CD14-positive monocyte (primary cell): ENCODE data around the gene KLHL3. TPM values are rescaled to one million over a fixed set of nuclear protein-coding genes. Genes with fewer than 3 reads are reported as not detected.

Experiments
- DNase-seq, 3 donors: peaks; one replicate each; pipeline ENCODE4 v3.0.0-alpha.2; 2011 to 2022
- H2AFZ ChIP-seq: 2 replicates; pipeline ENCODE4 v1.6.0; 2012; ENCODE audit warnings: mild to moderate bottlenecking, low read depth, low read length, inconsistent platforms; ENCODE audit not compliant: insufficient read depth, poor library complexity, severe bottlenecking
- H3K27ac ChIP-seq, 2 donors: 1 replicate in 1 of 2; 2 replicates in 1 of 2; pipeline ENCODE4 v1.5.1; 2012 to 2013; ENCODE audit warnings: low read length in 2 of 2, control low read depth in 1 of 2, inconsistent platforms in 1 of 2, low read depth in 1 of 2, mild to moderate bottlenecking in 1 of 2
- H3K27me3 ChIP-seq, 2 donors: one replicate each; pipeline versions ENCODE4 v1.6.0 to v1.6.1; 2011 to 2013; ENCODE audit warnings: low read length in 2 of 2; ENCODE audit not compliant: control insufficient read depth in 2 of 2, insufficient read depth in 2 of 2
- H3K36me3 ChIP-seq, 2 donors: replicated peaks in 1 of 2; 1 replicate in 1 of 2; 2 replicates in 1 of 2; pipeline versions ENCODE4 v1.5.1 to v1.6.1; 2012 to 2013; ENCODE audit warnings: low read length in 2 of 2, control low read depth in 1 of 2, inconsistent platforms in 1 of 2, mild to moderate bottlenecking in 1 of 2; ENCODE audit not compliant: insufficient read depth in 2 of 2, control insufficient read depth in 1 of 2
- H3K4me1 ChIP-seq, 2 donors: 1 replicate in 1 of 2; 2 replicates in 1 of 2; pipeline versions ENCODE4 v1.5.1 to v1.6.1; 2012 to 2013; ENCODE audit warnings: low read length in 2 of 2, control low read depth in 1 of 2, inconsistent platforms in 1 of 2, mild to moderate bottlenecking in 1 of 2, moderate library complexity in 1 of 2; ENCODE audit not compliant: insufficient read depth in 2 of 2, control insufficient read depth in 1 of 2
- H3K4me2 ChIP-seq: replicated peaks from 2 replicates; pipeline ENCODE3; 2012; ENCODE audit warnings: low read length, moderate library complexity, mild to moderate bottlenecking; ENCODE audit not compliant: poor library complexity, severe bottlenecking; ENCODE audit errors: extremely low read depth
- H3K4me3 ChIP-seq, 3 experiments: fragments of 200-600 bp in 1 of 3; sonication (generic) in 1 of 3; replicated peaks in 1 of 3; 1 replicate in 2 of 3; 2 replicates in 1 of 3; pipeline ENCODE4 v1.5.1; 2011 to 2013; ENCODE audit warnings: low read length in 3 of 3, mild to moderate bottlenecking in 3 of 3, control low read depth in 2 of 3, low read depth in 2 of 3, inconsistent platforms in 1 of 3, moderate library complexity in 1 of 3
- H3K79me2 ChIP-seq: 2 replicates; pipeline ENCODE4 v1.6.0; 2012; ENCODE audit warnings: mild to moderate bottlenecking, control low read depth, inconsistent platforms, low read length, moderate library complexity; ENCODE audit not compliant: insufficient read depth
- H3K9ac ChIP-seq: 2 replicates; pipeline ENCODE4 v1.6.0; 2017; ENCODE audit warnings: low read length, mild to moderate bottlenecking; ENCODE audit not compliant: insufficient read depth, poor library complexity, severe bottlenecking
- H3K9me3 ChIP-seq, 2 donors: replicated peaks in 1 of 2; 1 replicate in 1 of 2; 2 replicates in 1 of 2; pipeline versions ENCODE4 v1.5.1 to v1.6.1; 2012 to 2013; ENCODE audit warnings: low read length in 2 of 2, control low read depth in 1 of 2; ENCODE audit not compliant: control insufficient read depth in 1 of 2, insufficient read depth in 1 of 2
- H4K20me1 ChIP-seq: 2 replicates; pipeline ENCODE4 v1.6.0; 2012; ENCODE audit warnings: mild to moderate bottlenecking, low read length, control low read depth, moderate library complexity; ENCODE audit not compliant: insufficient read depth
- H3K27ac Mint-ChIP-seq, 7 donors: one replicate each; pipeline ENCODE4 v1.8.0; 2020; ENCODE audit warnings: mild to moderate bottlenecking in 7 of 7, mixed read lengths in 7 of 7, moderate library complexity in 6 of 7, inconsistent platforms in 2 of 7
- H3K27me3 Mint-ChIP-seq, 3 donors: one replicate each; pipeline ENCODE4 v1.8.0; 2021 to 2022; ENCODE audit warnings: low read depth in 3 of 3, mild to moderate bottlenecking in 3 of 3, mixed read lengths in 3 of 3, moderate library complexity in 3 of 3, inconsistent platforms in 1 of 3
- H3K36me3 Mint-ChIP-seq, 2 donors: one replicate each; pipeline ENCODE4 v1.8.0; 2020; ENCODE audit warnings: mixed read lengths in 2 of 2, inconsistent platforms in 1 of 2, mild to moderate bottlenecking in 1 of 2
- H3K4me1 Mint-ChIP-seq: one replicate; pipeline ENCODE4 v1.8.0; 2020; ENCODE audit warnings: mild to moderate bottlenecking, mixed read lengths
- H3K4me3 Mint-ChIP-seq, 2 donors: one replicate each; pipeline ENCODE4 v1.8.0; 2020; ENCODE audit warnings: mild to moderate bottlenecking in 2 of 2, mixed read lengths in 2 of 2, moderate library complexity in 1 of 2
- H3K9me3 Mint-ChIP-seq, 7 donors: one replicate each; pipeline ENCODE4 v1.8.0; 2020 to 2022; ENCODE audit warnings: mixed read lengths in 7 of 7, mild to moderate bottlenecking in 6 of 7, moderate library complexity in 6 of 7, inconsistent platforms in 2 of 7
- WGBS: methylation state at CpG from one replicate; pipeline ENCODE4 v1.1.5; 2013; ENCODE audit warnings: missing lambda C conversion rate; ENCODE audit not compliant: insufficient coverage; 5-methylcytosine and 5-hydroxymethylcytosine counted together
- intact Hi-C, 2 donors: fragments of 100-400 bp; cut with micrococcal nuclease; formaldehyde crosslinking; loops; one replicate each; pipeline versions ENCODE4 v1.15.0 to v1.15.1; 2023
- polyA plus RNA-seq, 3 donors: library from polyadenylated mRNA; depleted of rRNA in 1 of 3; unstranded in 2 of 3; stranded (reverse) in 1 of 3; fragments of 300-500 nt in 2 of 3; fragments of >200 nt in 1 of 3; fragmentation: Illumina TruSeq in 2 of 3; gene quantifications; 1 replicate in 2 of 3; 2 replicates in 1 of 3; pipeline ENCODE4 v1.2.3, GENCODE V29; 2012 to 2021
- TF ChIP-seq, protein P1 (sequence below): fragments of 200-600 bp; IDR thresholded peaks from one replicate; pipeline ENCODE4 v1.8.0; 2022; ENCODE audit warnings: antibody characterized with exemption, mild to moderate bottlenecking

Gene KLHL3
- polyA plus RNA-seq, 3 donors, result 0.71 TPM; not detected in 2

DNA sequence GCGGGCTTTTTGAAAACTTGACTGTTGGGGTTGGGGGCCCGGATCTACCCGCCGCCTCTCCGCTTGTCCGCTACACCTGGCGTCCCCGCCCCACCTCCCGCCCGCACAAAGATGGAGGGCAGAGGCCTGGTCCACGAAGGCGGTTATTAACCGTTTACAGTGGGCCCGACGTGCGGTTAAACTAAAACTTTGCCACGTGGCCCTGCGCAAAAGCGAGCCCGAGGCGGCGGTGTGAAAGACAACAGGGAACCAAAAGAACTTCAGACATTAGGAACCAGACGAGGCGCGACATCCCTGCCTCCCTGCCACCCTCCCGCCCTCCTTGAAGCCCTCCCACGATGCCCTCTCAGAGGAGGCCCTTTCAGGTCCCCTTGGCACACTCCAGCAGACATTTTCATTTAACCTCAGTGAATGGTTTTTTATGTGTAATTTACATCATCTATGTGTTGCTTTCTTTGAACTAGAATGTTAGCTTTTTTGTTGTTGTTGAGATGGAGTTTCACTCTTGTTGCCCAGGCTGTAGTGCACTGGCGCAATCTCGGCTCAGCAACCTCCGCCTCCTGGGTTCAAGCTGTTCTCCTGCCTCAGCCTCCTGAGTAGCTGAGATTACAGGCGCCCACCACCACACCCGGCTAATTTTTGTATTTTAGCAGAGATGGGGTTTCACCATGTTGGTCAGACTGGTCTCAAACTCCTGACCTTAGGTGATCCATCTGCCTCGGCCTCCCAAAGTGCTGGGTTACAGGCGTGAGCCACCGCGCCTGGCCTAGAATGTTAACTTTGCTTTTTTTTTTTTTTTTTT lies 19.3 kb upstream of the KLHL3 start:
- Histone ChIP-seq H3K4me1 (peaks cover 14 to 35% of the 10 kb centered on the region in 2 donors), H3K4me2 (peak overlapping the region; percentile 89), H3K9ac (peak overlapping the region; percentile 96), H2AFZ (peak overlapping the region; percentile 94), H4K20me1 (peaks cover 38% of the 10 kb centered on the region), H3K79me2 (peaks cover 37% of the 10 kb centered on the region), H3K27me3 (no peaks in the 10 kb centered on the region), H3K36me3 (no peaks in the 10 kb centered on the region), H3K9me3 (no peaks in the 10 kb centered on the region), H3K4me3 (peak overlapping the region; percentile 66 to 82 (median 82)), H3K27ac (peak overlapping the region; percentile 93 to 100)
- TF ChIP-seq, protein P1, sequence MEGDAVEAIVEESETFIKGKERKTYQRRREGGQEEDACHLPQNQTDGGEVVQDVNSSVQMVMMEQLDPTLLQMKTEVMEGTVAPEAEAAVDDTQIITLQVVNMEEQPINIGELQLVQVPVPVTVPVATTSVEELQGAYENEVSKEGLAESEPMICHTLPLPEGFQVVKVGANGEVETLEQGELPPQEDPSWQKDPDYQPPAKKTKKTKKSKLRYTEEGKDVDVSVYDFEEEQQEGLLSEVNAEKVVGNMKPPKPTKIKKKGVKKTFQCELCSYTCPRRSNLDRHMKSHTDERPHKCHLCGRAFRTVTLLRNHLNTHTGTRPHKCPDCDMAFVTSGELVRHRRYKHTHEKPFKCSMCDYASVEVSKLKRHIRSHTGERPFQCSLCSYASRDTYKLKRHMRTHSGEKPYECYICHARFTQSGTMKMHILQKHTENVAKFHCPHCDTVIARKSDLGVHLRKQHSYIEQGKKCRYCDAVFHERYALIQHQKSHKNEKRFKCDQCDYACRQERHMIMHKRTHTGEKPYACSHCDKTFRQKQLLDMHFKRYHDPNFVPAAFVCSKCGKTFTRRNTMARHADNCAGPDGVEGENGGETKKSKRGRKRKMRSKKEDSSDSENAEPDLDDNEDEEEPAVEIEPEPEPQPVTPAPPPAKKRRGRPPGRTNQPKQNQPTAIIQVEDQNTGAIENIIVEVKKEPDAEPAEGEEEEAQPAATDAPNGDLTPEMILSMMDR, result no peak
- H3K27me3 Mint-ChIP-seq, result peaks cover 0 to 2% (median 0%) of the 10 kb centered on the region in 3 donors
- peak in 1 of 3 donors; percentile 43 for DNase-seq
- H3K36me3 Mint-ChIP-seq, result peaks cover 3 to 5% of the 10 kb centered on the region in 2 donors
- 20% methylated on average over 31 of the region's 36 CpGs for WGBS
- peak overlapping the region; percentile 100 for H3K27ac Mint-ChIP-seq
- H3K9me3 Mint-ChIP-seq, result peaks cover 0 to 2% (median 0%) of the 10 kb centered on the region in 7 donors
- intact Hi-C loops, result loop anchor here in 1 of 2 donors (5.0 kb wide), 1 partner anchor 277 kb away; the partner anchor contains the start of gene FAM13B
- peak overlapping the region; percentile 92 to 99 for H3K4me3 Mint-ChIP-seq
- peaks cover 26% of the 10 kb centered on the region for H3K4me1 Mint-ChIP-seq

DNA sequence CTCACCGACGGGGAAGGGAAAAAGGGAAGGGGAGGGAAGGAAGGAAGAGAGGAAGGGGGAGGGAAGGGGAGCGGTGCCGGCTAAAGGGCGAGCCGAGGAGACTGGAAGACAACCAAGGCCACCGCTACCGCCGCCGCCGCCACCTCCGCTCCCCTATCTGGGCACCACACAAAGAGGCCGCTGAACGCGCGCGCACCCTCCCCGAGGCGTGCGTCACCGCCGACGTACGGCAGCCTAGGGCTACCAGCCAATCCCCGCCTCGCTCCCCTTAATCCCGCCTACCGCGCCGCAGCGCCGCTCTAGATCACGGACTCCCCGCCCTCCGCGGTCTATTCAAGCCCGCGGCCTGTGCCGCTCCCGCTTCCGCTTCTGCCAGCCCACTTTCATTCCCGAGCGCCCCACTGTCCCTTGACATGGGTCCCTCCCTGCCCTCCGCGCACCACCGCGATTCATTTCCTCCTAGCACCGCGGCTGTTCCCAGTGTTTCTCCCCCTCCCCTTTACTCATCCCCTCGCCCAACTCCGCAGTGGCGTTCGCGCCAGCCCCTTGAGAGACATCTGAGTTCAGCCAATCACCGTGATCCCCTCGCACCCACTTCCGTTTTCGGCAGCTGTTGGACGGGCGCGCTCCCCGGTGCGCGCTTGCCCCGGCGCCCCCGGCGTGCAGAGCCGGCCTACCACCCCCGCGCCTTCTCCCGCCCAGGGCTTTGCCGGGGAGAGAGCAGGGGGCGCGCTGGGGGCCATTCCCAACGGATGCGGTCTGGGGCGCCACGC lies 18.5 kb upstream of the KLHL3 start, which contains the start of gene HNRNPA0:
HNRNPA0 (minus strand) TSS at position 176 of the 773 bp plus-strand sequence. CDS start 297 bp downstream, outside the sequence.
- Mint-ChIP-seq H3K4me3 (peak within 1 kb of the TSS; percentile 92 to 99), H3K27ac (peak within 1 kb of the TSS; percentile 100), H3K36me3 (peaks cover 3 to 5% of the 10 kb centered on the region in 2 donors), H3K27me3 (peaks cover 0 to 2% (median 0%) of the 10 kb centered on the region in 3 donors), H3K4me1 (peaks cover 26% of the 10 kb centered on the region), H3K9me3 (peaks cover 0 to 2% (median 0%) of the 10 kb centered on the region in 7 donors)
- Histone ChIP-seq H3K79me2 (peaks cover 45% of the 10 kb centered on the region), H3K4me1 (peaks cover 14 to 35% of the 10 kb centered on the region in 2 donors), H3K9ac (peak within 1 kb of the TSS; percentile 96), H3K36me3 (no peaks in the 10 kb centered on the region), H4K20me1 (peaks cover 46% of the 10 kb centered on the region), H3K27ac (peak within 1 kb of the TSS; percentile 93 to 100), H3K4me3 (peak within 1 kb of the TSS; percentile 66 to 82 (median 82)), H2AFZ (peak within 1 kb of the TSS; percentile 94), H3K9me3 (no peaks in the 10 kb centered on the region), H3K27me3 (no peaks in the 10 kb centered on the region), H3K4me2 (peak within 1 kb of the TSS; percentile 89)
- DNase-seq, result peak; percentile 96 to 97 (median 97)
- 0% methylated on average over 73 of the region's 79 CpGs for WGBS
- TF ChIP-seq, protein P1, result no peak
- intact Hi-C loops, result loop anchor here in 1 of 2 donors (5.0 kb wide), 1 partner anchor 278 kb away; the partner anchor contains the start of gene FAM13B
